SK-N-SH (cell line): Measurements from ENCODE around the gene CCM2. TPM values are rescaled to one million over a fixed set of nuclear protein-coding genes. Genes with fewer than 3 reads are reported as not detected.

Experiments
- CTCF ChIA-PET: fragments of 300-600, 350-600 bp; formaldehyde crosslinking; extraction: SDS; loops from one replicate; lab custom pipeline; 2021; lab: Yijun Ruan, JAX
- POLR2A ChIA-PET: fragments of 350-600 bp; sonication (Branson Sonifier 250); formaldehyde crosslinking; extraction: SDS; loops from one replicate; lab custom pipeline; 2020; ENCODE audit warnings: antibody characterized with exemption, inconsistent platforms; lab: Yijun Ruan, JAX
- DNase-seq: peaks from one replicate; pipeline ENCODE4 v3.0.0; 2012
- H2AFZ ChIP-seq: fragments of 200-600 bp; sonication (generic); 2 replicates; pipeline ENCODE4 v1.8.1; 2016; ENCODE audit warnings: antibody characterized with exemption, mild to moderate bottlenecking, low read depth
- H3F3A ChIP-seq: fragments of 200-600 bp; sonication (generic); replicated peaks from 2 replicates; pipeline ENCODE3; 2016; ENCODE audit warnings: antibody characterized with exemption, mild to moderate bottlenecking; ENCODE audit not compliant: insufficient read depth
- H3K27ac ChIP-seq, 2 experiments: fragments of 200-500 bp in 1 of 2; fragments of 200-600 bp in 1 of 2; sonication (Bioruptor generic) in 1 of 2; sonication (generic), shearing (Covaris generic) in 1 of 2; 2 replicates each; pipeline versions ENCODE4 v1.5.1 to v1.6.1; 2014 to 2016; ENCODE audit warnings: low read depth in 2 of 2, inconsistent platforms in 1 of 2, low read length in 1 of 2, mild to moderate bottlenecking in 1 of 2, mixed read lengths in 1 of 2
- H3K27me3 ChIP-seq: fragments of 200-600 bp; sonication (generic), shearing (Covaris generic); 2 replicates; pipeline ENCODE4 v1.6.1; 2016; ENCODE audit warnings: mixed run types; ENCODE audit not compliant: insufficient read depth
- H3K36me3 ChIP-seq, 2 experiments: fragments of 200-500 bp in 1 of 2; fragments of 200-600 bp in 1 of 2; sonication (Bioruptor generic) in 1 of 2; sonication (generic) in 1 of 2; replicated peaks in 1 of 2; 2 replicates each; pipeline versions ENCODE3 to v1.5.1; 2014 to 2016; ENCODE audit warnings: low read length in 1 of 2, mild to moderate bottlenecking in 1 of 2; ENCODE audit not compliant: insufficient read depth in 2 of 2, control insufficient read depth in 1 of 2
- H3K4me1 ChIP-seq, 2 experiments: fragments of 200-500 bp in 1 of 2; fragments of 200-600 bp in 1 of 2; sonication (Bioruptor generic) in 1 of 2; sonication (generic), shearing (Covaris generic) in 1 of 2; 2 replicates each; pipeline versions ENCODE4 v1.5.1 to v1.6.1; 2014 to 2016; ENCODE audit warnings: low read depth in 1 of 2, low read length in 1 of 2, mixed run types in 1 of 2; ENCODE audit not compliant: insufficient read depth in 2 of 2, control insufficient read depth in 1 of 2
- H3K4me2 ChIP-seq: fragments of 200-600 bp; sonication (generic), shearing (Covaris generic); 2 replicates; pipeline ENCODE4 v1.6.1; 2017; ENCODE audit warnings: mixed run types
- H3K4me3 ChIP-seq, 2 experiments: fragments of 200-500 bp in 1 of 2; fragments of 200-600 bp in 1 of 2; sonication (Bioruptor generic) in 1 of 2; sonication (generic), shearing (Covaris generic) in 1 of 2; 2 replicates each; pipeline versions ENCODE4 v1.5.1 to v1.8.1; 2014 to 2016; ENCODE audit warnings: low read depth in 2 of 2, inconsistent platforms in 1 of 2, low read length in 1 of 2, mild to moderate bottlenecking in 1 of 2, mixed read lengths in 1 of 2, moderate library complexity in 1 of 2
- H3K79me2 ChIP-seq: fragments of 200-600 bp; sonication (generic); 2 replicates; pipeline ENCODE4 v1.8.1; 2017; ENCODE audit warnings: mild to moderate bottlenecking; ENCODE audit not compliant: insufficient read depth
- H3K9ac ChIP-seq: fragments of 200-600 bp; sonication (generic); 2 replicates; pipeline ENCODE4 v1.6.1; 2017; ENCODE audit warnings: mixed run types
- H3K9me2 ChIP-seq: fragments of 200-600 bp; sonication (generic); 2 replicates; pipeline ENCODE4 v1.6.1; 2017; ENCODE audit warnings: mixed run types
- H3K9me3 ChIP-seq: fragments of 200-600 bp; sonication (generic); 2 replicates; pipeline ENCODE4 v1.6.1; 2017; ENCODE audit warnings: mixed run types, mild to moderate bottlenecking, moderate library complexity
- H4K20me1 ChIP-seq: fragments of 200-600 bp; sonication (generic); 2 replicates; pipeline ENCODE4 v1.6.1; 2017; ENCODE audit warnings: mild to moderate bottlenecking, mixed run types; ENCODE audit not compliant: insufficient read depth
- CHD2 ChIP-seq: fragments of 150-350 bp; IDR thresholded peaks from 2 replicates; pipeline ENCODE4 v1.6.1; 2018; ENCODE audit warnings: low read length; ENCODE audit not compliant: partially characterized antibody
- EP300 ChIP-seq, 2 experiments: IDR thresholded peaks; 2 replicates each; pipeline versions ENCODE4 v1.4.0 to v1.6.1; 2012; ENCODE audit warnings: borderline replicate concordance in 1 of 2, low read depth in 1 of 2, low read length in 1 of 2
- FOXM1 ChIP-seq: IDR thresholded peaks from 2 replicates; pipeline ENCODE4 v1.4.0; 2012; ENCODE audit warnings: low read depth, mild to moderate bottlenecking
- GABPA ChIP-seq: IDR thresholded peaks from 2 replicates; pipeline ENCODE4 v1.4.0; 2012; ENCODE audit warnings: low read depth, mild to moderate bottlenecking
- GATA2 ChIP-seq: sonication (generic); formaldehyde crosslinking; IDR thresholded peaks from 2 replicates; pipeline ENCODE4 v1.5.0; 2020; ENCODE audit warnings: mild to moderate bottlenecking, missing genetic modification reagents
- JUND ChIP-seq: IDR thresholded peaks from 2 replicates; pipeline ENCODE4 v1.4.0; 2012
- MEF2A ChIP-seq: IDR thresholded peaks from 2 replicates; pipeline ENCODE4 v1.4.0; 2012; ENCODE audit warnings: low read depth, borderline replicate concordance
- MXI1 ChIP-seq: IDR thresholded peaks from 2 replicates; pipeline ENCODE4 v1.6.1; 2012; ENCODE audit warnings: mild to moderate bottlenecking, low read depth, low read length, improper control_type of control experiment
- NRF1 ChIP-seq: IDR thresholded peaks from 2 replicates; pipeline ENCODE4 v1.6.1; 2012; ENCODE audit warnings: low read depth, mild to moderate bottlenecking, low read length
- POLR2AphosphoS5 ChIP-seq: IDR thresholded peaks from 2 replicates; pipeline ENCODE4 v1.6.1; 2012; ENCODE audit warnings: low read depth, low read length
- RAD21 ChIP-seq: IDR thresholded peaks from 2 replicates; pipeline ENCODE4 v1.6.1; 2012; ENCODE audit warnings: mild to moderate bottlenecking, low read length
- RXRA ChIP-seq: IDR thresholded peaks from 2 replicates; pipeline ENCODE4 v1.4.0; 2012; ENCODE audit warnings: low read depth, mild to moderate bottlenecking, borderline replicate concordance
- SIN3A ChIP-seq: IDR thresholded peaks from 2 replicates; pipeline ENCODE4 v1.6.1; 2012; ENCODE audit warnings: low read depth, mild to moderate bottlenecking, low read length, moderate library complexity, borderline replicate concordance
- SMC3 ChIP-seq: IDR thresholded peaks from 2 replicates; pipeline ENCODE4 v1.6.1; 2012; ENCODE audit warnings: low read depth, low read length, improper control_type of control experiment
- TCF12 ChIP-seq: IDR thresholded peaks from 2 replicates; pipeline ENCODE4 v1.4.0; 2012
- TEAD4 ChIP-seq: IDR thresholded peaks from 2 replicates; pipeline ENCODE4 v1.4.0; 2012; ENCODE audit warnings: mild to moderate bottlenecking, borderline replicate concordance; ENCODE audit not compliant: insufficient read depth
- WGBS: methylation state at CpG from one replicate; pipeline ENCODE4 v1.1.6; 2017; ENCODE audit warnings: low lambda C conversion rate; 5-methylcytosine and 5-hydroxymethylcytosine counted together
- polyA plus RNA-seq, 3 experiments: library from polyadenylated mRNA; depleted of rRNA; stranded (reverse); fragments of >200 nt; gene quantifications; 2 replicates each; pipeline ENCODE4 v1.2.3, GENCODE V29; 2012
- TF ChIP-seq, protein P1 (sequence below): IDR thresholded peaks from 2 replicates; pipeline ENCODE4 v1.4.0; 2012; ENCODE audit warnings: low read depth, borderline replicate concordance
- TF ChIP-seq, protein P2 (sequence below): IDR thresholded peaks from 2 replicates; pipeline ENCODE4 v1.4.0; 2012; ENCODE audit warnings: low read depth, borderline replicate concordance
- TF ChIP-seq, protein P3 (sequence below): fragments of 150-350 bp; IDR thresholded peaks from 2 replicates; pipeline ENCODE4 v1.6.1; 2017; ENCODE audit warnings: antibody characterized with exemption, low read length, low read depth, borderline replicate concordance

Gene CCM2
- polyA plus RNA-seq, 1 of the 3 experiments (the other 2 are of a cell fraction) = 83.2 TPM

DNA sequence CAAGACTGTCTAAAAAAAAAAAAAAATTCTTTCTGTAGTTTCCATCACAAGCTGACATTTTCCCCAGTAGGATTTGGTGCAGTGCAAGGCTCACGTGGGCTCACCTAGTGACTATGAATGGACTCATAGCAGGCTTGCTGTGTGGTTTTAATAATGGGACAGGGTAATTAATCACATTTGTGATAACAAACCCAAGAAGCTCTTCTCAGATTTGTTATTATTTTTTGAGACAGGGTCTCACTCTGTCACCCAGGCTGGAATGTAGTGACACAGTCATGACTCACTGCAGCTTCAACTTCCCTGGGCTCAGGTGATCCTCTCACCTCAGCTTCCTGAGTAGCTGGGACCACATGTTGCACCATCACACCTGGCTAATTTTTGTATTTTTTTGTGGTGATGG is 48.7 kb downstream of the CCM2 start:
- peaks cover 17% of the 10 kb centered on the region for H3F3A ChIP-seq
- H4K20me1 ChIP-seq = no peaks in the 10 kb centered on the region; the same call in 1 of the 2 replicates
- H3K9ac ChIP-seq = no peak overlapping the region
- no peaks in the 10 kb centered on the region for H3K9me3 ChIP-seq
- H3K4me3 ChIP-seq = no peak overlapping the region
- H2AFZ ChIP-seq = no peak overlapping the region
- no peaks in the 10 kb centered on the region for H3K9me2 ChIP-seq
- H3K4me1 ChIP-seq = no peaks in the 10 kb centered on the region
- 96% methylated on average over 1 of the region's 1 CpG for WGBS
- no peak overlapping the region for H3K27ac ChIP-seq
- 0 out of 2 replicates have a peak, but pooled peaks cover 7% of the 10 kb centered on the region for H3K79me2 ChIP-seq
- peaks cover 47 to 53% of the 10 kb centered on the region in 2 experiments for H3K36me3 ChIP-seq
- ChIA-PET CTCF (no interaction called here), POLR2A (no interaction called here)
- DNase-seq = no peak
- H3K27me3 ChIP-seq = no peaks in the 10 kb centered on the region
- no peak overlapping the region for H3K4me2 ChIP-seq
- TF ChIP-seq JUND (no peak), RAD21 (no peak), FOXM1 (no peak), RXRA (no peak), SMC3 (no peak), SIN3A (no peak), GATA2 (CRISPR knock-in tag) (no peak), POLR2AphosphoS5 (no peak), MXI1 (no peak), TCF12 (no peak), GABPA (no peak), NRF1 (no peak)
- TF ChIP-seq, protein P1, sequence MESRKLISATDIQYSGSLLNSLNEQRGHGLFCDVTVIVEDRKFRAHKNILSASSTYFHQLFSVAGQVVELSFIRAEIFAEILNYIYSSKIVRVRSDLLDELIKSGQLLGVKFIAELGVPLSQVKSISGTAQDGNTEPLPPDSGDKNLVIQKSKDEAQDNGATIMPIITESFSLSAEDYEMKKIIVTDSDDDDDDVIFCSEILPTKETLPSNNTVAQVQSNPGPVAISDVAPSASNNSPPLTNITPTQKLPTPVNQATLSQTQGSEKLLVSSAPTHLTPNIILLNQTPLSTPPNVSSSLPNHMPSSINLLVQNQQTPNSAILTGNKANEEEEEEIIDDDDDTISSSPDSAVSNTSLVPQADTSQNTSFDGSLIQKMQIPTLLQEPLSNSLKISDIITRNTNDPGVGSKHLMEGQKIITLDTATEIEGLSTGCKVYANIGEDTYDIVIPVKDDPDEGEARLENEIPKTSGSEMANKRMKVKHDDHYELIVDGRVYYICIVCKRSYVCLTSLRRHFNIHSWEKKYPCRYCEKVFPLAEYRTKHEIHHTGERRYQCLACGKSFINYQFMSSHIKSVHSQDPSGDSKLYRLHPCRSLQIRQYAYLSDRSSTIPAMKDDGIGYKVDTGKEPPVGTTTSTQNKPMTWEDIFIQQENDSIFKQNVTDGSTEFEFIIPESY = no peak

DNA sequence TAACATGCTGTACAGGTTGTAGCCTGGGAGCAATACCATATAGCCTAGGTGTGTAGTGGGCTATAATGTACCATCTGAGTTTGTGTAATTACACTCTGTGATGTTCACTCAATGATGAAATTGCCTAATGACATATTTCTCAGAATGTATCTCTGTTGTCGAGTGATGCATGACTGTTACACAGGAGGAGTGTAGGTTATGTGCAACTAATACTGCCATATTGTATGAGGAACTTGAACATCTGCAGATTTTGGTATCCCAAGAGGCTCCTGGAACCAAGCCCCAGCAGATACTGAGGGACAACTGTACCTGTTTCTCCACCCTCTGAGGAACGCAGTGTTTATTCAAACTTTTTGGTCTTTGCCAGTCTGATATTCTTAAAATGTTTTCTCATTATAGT is 50.2 kb downstream of the CCM2 start:
- no peak overlapping the region for H3K4me3 ChIP-seq
- H3K27me3 ChIP-seq = no peaks in the 10 kb centered on the region
- WGBS = 90% methylated on average over 2 of the region's 2 CpGs
- no peaks in the 10 kb centered on the region for H3K9me2 ChIP-seq
- H3K9ac ChIP-seq = no peak overlapping the region
- peaks cover 39% of the 10 kb centered on the region in 2 experiments for H3K36me3 ChIP-seq
- peaks cover 5% of the 10 kb centered on the region; the same call in 1 of the 2 replicates for H3K79me2 ChIP-seq
- peaks cover 17% of the 10 kb centered on the region for H3F3A ChIP-seq
- H4K20me1 ChIP-seq = no peaks in the 10 kb centered on the region; the same call in 1 of the 2 replicates
- H2AFZ ChIP-seq = no peak overlapping the region
- no peaks in the 10 kb centered on the region for H3K4me1 ChIP-seq
- no peak overlapping the region for H3K27ac ChIP-seq
- no peaks in the 10 kb centered on the region for H3K9me3 ChIP-seq
- ChIA-PET CTCF (no interaction called here), POLR2A (no interaction called here)
- no peak for DNase-seq
- no peak overlapping the region for H3K4me2 ChIP-seq
- TF ChIP-seq MEF2A = no peak
- no peak for TF ChIP-seq RAD21
- TF ChIP-seq RXRA = no peak
- no peak for TF ChIP-seq NRF1
- no peak for TF ChIP-seq EP300 (IDR thresholded peaks at IDR 0.05; ENCODE audit: borderline replicate concordance in 1 of 2, low read depth in 1 of 2, low read length in 1 of 2)
- no peak for TF ChIP-seq GATA2 (CRISPR knock-in tag)
- TF ChIP-seq, protein P1 = no peak
- TF ChIP-seq TEAD4 = no peak
- TF ChIP-seq, protein P2, sequence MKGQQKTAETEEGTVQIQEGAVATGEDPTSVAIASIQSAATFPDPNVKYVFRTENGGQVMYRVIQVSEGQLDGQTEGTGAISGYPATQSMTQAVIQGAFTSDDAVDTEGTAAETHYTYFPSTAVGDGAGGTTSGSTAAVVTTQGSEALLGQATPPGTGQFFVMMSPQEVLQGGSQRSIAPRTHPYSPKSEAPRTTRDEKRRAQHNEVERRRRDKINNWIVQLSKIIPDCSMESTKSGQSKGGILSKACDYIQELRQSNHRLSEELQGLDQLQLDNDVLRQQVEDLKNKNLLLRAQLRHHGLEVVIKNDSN = no peak
- TF ChIP-seq SIN3A = no peak
- no peak for TF ChIP-seq CHD2
- TF ChIP-seq, protein P3, sequence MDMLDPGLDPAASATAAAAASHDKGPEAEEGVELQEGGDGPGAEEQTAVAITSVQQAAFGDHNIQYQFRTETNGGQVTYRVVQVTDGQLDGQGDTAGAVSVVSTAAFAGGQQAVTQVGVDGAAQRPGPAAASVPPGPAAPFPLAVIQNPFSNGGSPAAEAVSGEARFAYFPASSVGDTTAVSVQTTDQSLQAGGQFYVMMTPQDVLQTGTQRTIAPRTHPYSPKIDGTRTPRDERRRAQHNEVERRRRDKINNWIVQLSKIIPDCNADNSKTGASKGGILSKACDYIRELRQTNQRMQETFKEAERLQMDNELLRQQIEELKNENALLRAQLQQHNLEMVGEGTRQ = no peak
